AG04450 (cell line): Measurements from ENCODE around the gene SMYD1. TPM values are rescaled to one million over a fixed set of nuclear protein-coding genes. Genes with fewer than 3 reads are reported as not detected.
A peak's percentile ranks its signal among the peaks of the same experiment; 100 is the strongest.

ENCODE experiments used
- CTCF ChIA-PET: fragments of 300-600, 350-600 bp; formaldehyde crosslinking; extraction: SDS; loops from one replicate; lab custom pipeline; 2022; ENCODE audit warnings: antibody characterized with exemption, inconsistent platforms; lab: Charles Lee
- POLR2A ChIA-PET: fragments of 350-600 bp; formaldehyde crosslinking; extraction: SDS; loops from one replicate; lab custom pipeline; 2021; ENCODE audit warnings: antibody characterized with exemption, inconsistent platforms; lab: Yijun Ruan, JAX
- DNase-seq: peaks from one replicate; pipeline ENCODE4 v3.0.0-alpha.2; 2011; ENCODE audit warnings: low read depth, low spot score
- H3K27ac ChIP-seq: one replicate; pipeline ENCODE4 v1.5.1; 2012; ENCODE audit warnings: low read depth, low read length, control low read depth
- H3K27me3 ChIP-seq: one replicate; pipeline ENCODE4 v1.6.0; 2012; ENCODE audit warnings: low read length; ENCODE audit not compliant: control insufficient read depth, insufficient read depth
- H3K4me3 ChIP-seq: 2 replicates; pipeline ENCODE4 v1.5.1; 2011; ENCODE audit warnings: mild to moderate bottlenecking, low read depth, low read length, control low read depth
- H3K9me3 ChIP-seq: 2 replicates; pipeline ENCODE4 v1.5.1; 2012; ENCODE audit warnings: low read length; ENCODE audit not compliant: control insufficient read depth, insufficient read depth
- CTCF ChIP-seq: IDR thresholded peaks from 2 replicates; pipeline ENCODE4 v1.5.1; 2011; ENCODE audit warnings: low read depth, low read length, control low read depth, inconsistent platforms
- polyA plus RNA-seq: library from polyadenylated mRNA; depleted of rRNA; stranded (reverse); fragments of >200 nt; gene quantifications from 2 replicates; pipeline ENCODE4 v1.2.3, GENCODE V29; 2011

SMYD1 gene
- polyA plus RNA-seq, 1 experiment: not detected

- no peak for TF ChIP-seq CTCF
- Histone ChIP-seq H3K4me3 (peak overlapping the region; percentile 80), H3K27me3 (no peaks in the 10 kb centered on the region), H3K9me3 (peaks cover 3% of the 10 kb centered on the region; the same call in 1 of the 2 replicates), H3K27ac (peak overlapping the region; percentile 94)
- ChIA-PET CTCF (interaction anchor here (0.7 kb wide), 1 partner anchor 637 kb away, joined by 3 read pairs; no protein-coding TSS in a partner anchor), POLR2A (interaction anchor here (0.8 to 1.2 kb wide), 4 partner anchors 13 to 38 kb away, joined by 3 to 6 read pairs (median 4); no protein-coding TSS in a partner anchor)
- DNase-seq: no peak
These were observed 12.7 kb upstream of the SMYD1 start for GRCh38 chr2:88054782-88055370.

GRCh38 chr2:88055371-88056128 is 12.1 kb upstream of the SMYD1 start, which contains the start of gene KRCC1:
KRCC1 (minus strand) TSS chr2:88055783; CDS start chr2:88028563, 27,220 bp downstream.
- no peaks in the 10 kb centered on the region for H3K27me3 ChIP-seq
- POLR2A ChIA-PET: interaction anchor here (1.0 to 1.2 kb wide), 2 partner anchors 34 to 39 kb away, joined by 4 to 6 read pairs; no protein-coding TSS in a partner anchor
- H3K27ac ChIP-seq: peak within 1 kb of the TSS; percentile 94
- peak; percentile 90 for DNase-seq
- H3K9me3 ChIP-seq: peaks cover 3% of the 10 kb centered on the region; the same call in 1 of the 2 replicates
- H3K4me3 ChIP-seq: peak within 1 kb of the TSS; percentile 80
- no peak for TF ChIP-seq CTCF
- CTCF ChIA-PET: no interaction called here

GRCh38 chr2:88057437-88057844 is 10.2 kb upstream of the SMYD1 start:
- H3K4me3 ChIP-seq: no peak overlapping the region
- no peak for DNase-seq
- ChIA-PET CTCF (no interaction called here), POLR2A (no interaction called here)
- H3K27me3 ChIP-seq: no peaks in the 10 kb centered on the region
- no peak overlapping the region for H3K27ac ChIP-seq
- TF ChIP-seq CTCF: no peak
- H3K9me3 ChIP-seq: peaks cover 3% of the 10 kb centered on the region; the same call in 1 of the 2 replicates

GRCh38 chr2:88058191-88058590 is 9.4 kb upstream of the SMYD1 start:
- no peak for DNase-seq
- CTCF ChIA-PET: interaction anchor here (4.6 kb wide), 1 partner anchor 101 kb away, joined by 139 read pairs; no protein-coding TSS in a partner anchor
- no peak overlapping the region for H3K27ac ChIP-seq
- H3K4me3 ChIP-seq: no peak overlapping the region
- H3K9me3 ChIP-seq: peaks cover 3% of the 10 kb centered on the region; the same call in 1 of the 2 replicates
- no peaks in the 10 kb centered on the region for H3K27me3 ChIP-seq
- no peak for TF ChIP-seq CTCF
- POLR2A ChIA-PET: no interaction called here
